Right kidney (tissue), 9 donors: Measurements from ENCODE around the gene VPS13A.
A peak's percentile ranks its signal among the peaks of the same experiment; 100 is the strongest.

ENCODE experiments used
- DNase-seq: peaks from one replicate; pipeline ENCODE4 v3.0.0-alpha.2; 2016
- long read RNA-seq, 8 donors: transcript quantifications; one replicate each; lab custom pipeline, GENCODE V29; 2026

VPS13A gene
- long read RNA-seq, donor 1, partial matches to known transcripts: 0 of 3 reads
- long read RNA-seq, donor 1, other reads (novel, unspliced or antisense): 0 of 3 reads
- long read RNA-seq, donor 2, partial matches to known transcripts: 0 of 1 reads
- long read RNA-seq, donor 2, other reads (novel, unspliced or antisense): 0 of 1 reads
- long read RNA-seq, donor 3, partial matches to known transcripts: 0 of 2 reads
- long read RNA-seq, donor 3, other reads (novel, unspliced or antisense): 0 of 2 reads
- long read RNA-seq, donor 4, partial matches to known transcripts: 6 of 10 reads
- long read RNA-seq, donor 4, other reads (novel, unspliced or antisense): 0 of 10 reads
- long read RNA-seq, donor 5, partial matches to known transcripts: 0 of 2 reads
- long read RNA-seq, donor 5, other reads (novel, unspliced or antisense): 0 of 2 reads
- long read RNA-seq, donor 6: 0 reads
- long read RNA-seq, donor 7, partial matches to known transcripts: 5 of 7 reads
- long read RNA-seq, donor 7, other reads (novel, unspliced or antisense): 0 of 7 reads
- long read RNA-seq, donor 8, full-length matches to known transcripts: 6 of 6 reads
- long read RNA-seq, donor 8, partial matches to known transcripts: 0 of 6 reads
- long read RNA-seq, donor 8, other reads (novel, unspliced or antisense): 0 of 6 reads

GRCh38 chr9:77177143-77177893 lies at the start of gene VPS13A:
Gene VPS13A, plus strand, starts transcription at chr9:77177534. Its CDS starts 171 bp downstream, at chr9:77177705.
- peak; percentile 94 for DNase-seq

GRCh38 chr9:77128125-77128789 lies 49.1 kb upstream of the VPS13A start:
- DNase-seq: no peak

- peak; percentile 3 for DNase-seq
Observed at GRCh38 chr9:77131399-77131798, 45.9 kb upstream of the VPS13A start.

- DNase-seq: no peak
Observed at GRCh38 chr9:77133011-77133410, 44.3 kb upstream of the VPS13A start.

GRCh38 chr9:77142366-77142765 lies 35.0 kb upstream of the VPS13A start:
- no peak for DNase-seq

- no peak for DNase-seq
Observed at GRCh38 chr9:77149879-77150278, 27.5 kb upstream of the VPS13A start.

- no peak for DNase-seq
Observed at GRCh38 chr9:77152289-77152688, 25.0 kb upstream of the VPS13A start.

GRCh38 chr9:77156646-77157371 lies 20.5 kb upstream of the VPS13A start:
- DNase-seq: no peak

- no peak for DNase-seq
Observed at GRCh38 chr9:77158772-77159513, 18.4 kb upstream of the VPS13A start.

GRCh38 chr9:77161191-77161590 lies 16.1 kb upstream of the VPS13A start:
- no peak for DNase-seq

- no peak for DNase-seq
Observed at GRCh38 chr9:77161966-77162365, 15.4 kb upstream of the VPS13A start.

- no peak for DNase-seq
Observed at GRCh38 chr9:77162366-77162765, 15.0 kb upstream of the VPS13A start.

GRCh38 chr9:77163884-77164283 lies 13.4 kb upstream of the VPS13A start:
- DNase-seq: no peak

GRCh38 chr9:77166193-77166592 lies 11.1 kb upstream of the VPS13A start:
- DNase-seq: no peak

GRCh38 chr9:77170991-77171699 lies 6.2 kb upstream of the VPS13A start:
- DNase-seq: no peak

- DNase-seq: no peak
Observed at GRCh38 chr9:77175151-77175550, 2.2 kb upstream of the VPS13A start.

GRCh38 chr9:77176106-77176505 lies 1.2 kb upstream of the VPS13A start:
- no peak for DNase-seq

GRCh38 chr9:77176686-77177142 lies 620 bp upstream of the VPS13A start:
- no peak for DNase-seq

GRCh38 chr9:77177894-77178794 lies 810 bp downstream of the VPS13A start:
- peak; percentile 75 for DNase-seq
